Right lobe of liver (tissue), 6 donors: Measurements from ENCODE around the gene CTSD. TPM values are rescaled to one million over a fixed set of nuclear protein-coding genes. Genes with fewer than 3 reads are reported as not detected.

Source experiments
- ATAC-seq, 4 donors: fragments of 200-7000 bp; cut with Tn5 transposase; one replicate each; pipeline ENCODE4 v1.9.1; 2020; ENCODE audit warnings: mild to moderate bottlenecking in 4 of 4, moderate library complexity in 4 of 4
- DNase-seq, 3 donors: peaks; one replicate each; pipeline ENCODE4 v3.0.0-alpha.2; 2020
- H3K27ac ChIP-seq, 3 donors: fragments of 200-600 bp; one replicate each; pipeline ENCODE4 v1.8.0; 2022
- H3K27me3 ChIP-seq, 2 donors: fragments of 200-600 bp; one replicate each; pipeline ENCODE4 v1.8.0; 2022
- H3K36me3 ChIP-seq, 4 donors: fragments of 200-600 bp; sonication (generic) in 1 of 4; one replicate each; pipeline versions ENCODE4 v1.5.1 to v1.8.0; 2017 to 2022; ENCODE audit warnings: control low read depth in 1 of 4
- H3K4me1 ChIP-seq, 4 donors: fragments of 200-600 bp; sonication (generic) in 1 of 4; one replicate each; pipeline versions ENCODE4 v1.5.1 to v1.8.0; 2017 to 2022; ENCODE audit warnings: control low read depth in 1 of 4
- H3K4me3 ChIP-seq, 3 donors: fragments of 200-600 bp; one replicate each; pipeline ENCODE4 v1.8.0; 2022
- H3K9me3 ChIP-seq, 4 donors: fragments of 200-600 bp; sonication (generic) in 1 of 4; one replicate each; pipeline versions ENCODE4 v1.5.1 to v1.8.0; 2017 to 2022; ENCODE audit warnings: control low read depth in 1 of 4
- CTCF ChIP-seq, 4 donors: fragments of 200-600 bp in 3 of 4; fragments of 450-650 bp in 1 of 4; IDR thresholded peaks; one replicate each; pipeline versions ENCODE4 v1.5.1 to v1.8.0; 2016 to 2022; ENCODE audit warnings: antibody characterized with exemption in 4 of 4, mild to moderate bottlenecking in 2 of 4
- POLR2A ChIP-seq: fragments of 450-650 bp; IDR thresholded peaks from one replicate; pipeline ENCODE4 v1.6.1; 2017; ENCODE audit warnings: antibody characterized with exemption, mild to moderate bottlenecking
- WGBS: methylation state at CpG from one replicate; pipeline ENCODE4 v1.1.6; 2018; ENCODE audit warnings: low coverage, low lambda C conversion rate; ENCODE audit not compliant: insufficient coverage; ENCODE audit errors: missing lambda C conversion rate; 5-methylcytosine and 5-hydroxymethylcytosine counted together
- intact Hi-C, 2 donors: fragments of 100-400 bp; cut with DNase I; formaldehyde crosslinking; loops; one replicate each; pipeline versions ENCODE4 v1.11.2 to v1.14.1; 2022
- total RNA-seq, 6 experiments: library from RNA; depleted of rRNA in 2 of 6; stranded (reverse); fragments of >200 nt in 2 of 6; fragmentation: NEBNext Ultra II Directional in 3 of 6; extraction: Animal tissue kit (Norgen Biotek cat#: 25700) in 3 of 6; gene quantifications; one replicate each; pipeline versions ENCODE4 v1.1.0 to v1.2.4, GENCODE V29; 2016 to 2023
- donor health status: DM: no; HTN: yes; CAD: no.
- donor health status: DM: no; HTN: no; CAD: no.
- donor health status: DM: no; HTN: no; CAD: no.
- donor health status: DM: no; HTN: yes; CAD: no.
- donor health status: DM: no; HTN: yes; CAD: no.

CTSD gene
- total RNA-seq, 6 experiments from 2014 or later, result 515 to 1,549 (median 1,009) TPM

GRCh38 chr11:1776331-1776851, 12.7 kb upstream of the CTSD start:
- H3K9me3 ChIP-seq, result no peaks in the 10 kb centered on the region
- 69% methylated on average over 3 of the region's 11 CpGs for WGBS
- TF ChIP-seq POLR2A (no peak), CTCF (IDR thresholded peaks at IDR 0.05) (no peak)

GRCh38 chr11:1774886-1775285, 11.2 kb upstream of the CTSD start:
- Histone ChIP-seq H3K4me3 (no peak overlapping the region), H3K4me1 (no peaks in the 10 kb centered on the region), H3K27ac (no peak overlapping the region), H3K36me3 (no peaks in the 10 kb centered on the region), H3K9me3 (no peaks in the 10 kb centered on the region), H3K27me3 (no peaks in the 10 kb centered on the region)
- DNase-seq (peak in 1 of 3 donors; percentile 38), ATAC-seq (no peak)
- no peak for TF ChIP-seq POLR2A
- 69% methylated on average over 12 of the region's 12 CpGs for WGBS
- intact Hi-C loops, result no loop called here

More at GRCh38 chr11:1776331-1776851, 12.7 kb upstream of the CTSD start:
- no peak for DNase-seq
- Histone ChIP-seq H3K4me1 (no peaks in the 10 kb centered on the region), H3K4me3 (no peak overlapping the region), H3K36me3 (no peaks in the 10 kb centered on the region), H3K27ac (no peak overlapping the region), H3K27me3 (no peaks in the 10 kb centered on the region)
- intact Hi-C loops, result no loop called here
- no peak for ATAC-seq

- Histone ChIP-seq H3K9me3 (no peaks in the 10 kb centered on the region), H3K27me3 (no peaks in the 10 kb centered on the region), H3K4me1 (no peaks in the 10 kb centered on the region), H3K36me3 (no peaks in the 10 kb centered on the region), H3K27ac (no peak overlapping the region), H3K4me3 (no peak overlapping the region)
- ATAC-seq, result no peak
- WGBS, result 90% methylated on average over 5 of the region's 11 CpGs
- DNase-seq, result peak in 1 of 3 donors; percentile 41
- TF ChIP-seq CTCF (IDR thresholded peaks at IDR 0.05) (no peak), POLR2A (no peak)
- intact Hi-C loops, result no loop called here
These were observed 10.3 kb upstream of the CTSD start for GRCh38 chr11:1773994-1774550.

- no peak for ATAC-seq
- H3K27ac ChIP-seq, result no peak overlapping the region
- 73% methylated on average over 2 of the region's 10 CpGs for WGBS
- H3K4me3 ChIP-seq, result no peak overlapping the region
- peak in 1 of 3 donors; percentile 42 for DNase-seq
- TF ChIP-seq CTCF (IDR thresholded peaks at IDR 0.05) (no peak), POLR2A (no peak)
- intact Hi-C loops, result no loop called here
- H3K4me1 ChIP-seq, result no peaks in the 10 kb centered on the region
- no peaks in the 10 kb centered on the region for H3K27me3 ChIP-seq
- H3K9me3 ChIP-seq, result no peaks in the 10 kb centered on the region
- no peaks in the 10 kb centered on the region for H3K36me3 ChIP-seq
These were observed 9.6 kb upstream of the CTSD start for GRCh38 chr11:1773131-1773993.
